Mesodermal cell (in vitro differentiated cells): ENCODE data around the gene SUPT3H.

Source experiments
- H3K27ac ChIP-seq: 2 replicates; pipeline ENCODE4 v1.7.0; 2013; ENCODE audit warnings: mild to moderate bottlenecking, low read depth, low read length, moderate library complexity; ENCODE audit not compliant: severe bottlenecking
- H3K36me3 ChIP-seq: 2 replicates; pipeline ENCODE4 v1.7.1; 2013; ENCODE audit warnings: mild to moderate bottlenecking, low read length, moderate library complexity; ENCODE audit not compliant: control insufficient read depth, insufficient read depth
- H3K4me1 ChIP-seq: one replicate; pipeline ENCODE4 v1.7.1; 2013; ENCODE audit warnings: mild to moderate bottlenecking, low read length; ENCODE audit not compliant: insufficient read depth, control insufficient read depth, poor library complexity, severe bottlenecking
- H3K4me3 ChIP-seq: 2 replicates; pipeline ENCODE4 v1.7.0; 2013; ENCODE audit warnings: low read length, control low read depth, mild to moderate bottlenecking; ENCODE audit not compliant: insufficient read depth, poor library complexity, severe bottlenecking; ENCODE audit errors: extremely low read depth
- H3K9me3 ChIP-seq: 2 replicates; pipeline ENCODE4 v1.7.1; 2013; ENCODE audit warnings: mild to moderate bottlenecking, low read length, moderate library complexity; ENCODE audit not compliant: control insufficient read depth
- WGBS, 2 experiments: methylation state at CpG; one replicate each; pipeline ENCODE4 v1.1.5; 2013; ENCODE audit warnings: missing lambda C conversion rate in 2 of 2; ENCODE audit not compliant: insufficient coverage in 2 of 2; 5-methylcytosine and 5-hydroxymethylcytosine counted together

Gene SUPT3H

GRCh38 chr6:45201484-45201883, 176.2 kb downstream of the SUPT3H start:
- Histone ChIP-seq H3K27ac (no peak overlapping the region), H3K4me3 (no peak overlapping the region), H3K4me1 (no peaks in the 10 kb centered on the region), H3K36me3 (no peaks in the 10 kb centered on the region), H3K9me3 (no peaks in the 10 kb centered on the region)
- WGBS, 2 experiments: 100% methylated on average over 1 of the region's 2 CpGs; no CpG with 5 or more reads in 1 of the 2 experiments

- Histone ChIP-seq H3K4me3 (no peak overlapping the region), H3K4me1 (no peaks in the 10 kb centered on the region), H3K9me3 (no peaks in the 10 kb centered on the region), H3K27ac (no peak overlapping the region), H3K36me3 (no peaks in the 10 kb centered on the region)
Measured at GRCh38 chr6:45200510-45200909, 177.2 kb downstream of the SUPT3H start.

- Histone ChIP-seq H3K36me3 (no peaks in the 10 kb centered on the region), H3K4me1 (no peaks in the 10 kb centered on the region), H3K4me3 (no peak overlapping the region), H3K9me3 (no peaks in the 10 kb centered on the region), H3K27ac (no peak overlapping the region)
Measured at GRCh38 chr6:45199554-45199953, 178.2 kb downstream of the SUPT3H start.

GRCh38 chr6:45196121-45196520, 181.6 kb downstream of the SUPT3H start:
- H3K36me3 ChIP-seq: no peaks in the 10 kb centered on the region
- no peak overlapping the region for H3K4me3 ChIP-seq
- no peaks in the 10 kb centered on the region for H3K4me1 ChIP-seq
- H3K27ac ChIP-seq: no peak overlapping the region
- 100% methylated on average over 1 of the region's 3 CpGs; no CpG with 5 or more reads in 1 of the 2 experiments for WGBS, 2 experiments
- no peaks in the 10 kb centered on the region for H3K9me3 ChIP-seq

- WGBS, 2 experiments: 71% methylated on average over 1 of the region's 1 CpG; no CpG with 5 or more reads in 1 of the 2 experiments
- no peaks in the 10 kb centered on the region for H3K36me3 ChIP-seq
- no peak overlapping the region for H3K27ac ChIP-seq
- H3K9me3 ChIP-seq: no peaks in the 10 kb centered on the region
- no peak overlapping the region for H3K4me3 ChIP-seq
- H3K4me1 ChIP-seq: no peaks in the 10 kb centered on the region
Measured at GRCh38 chr6:45195137-45195536, 182.6 kb downstream of the SUPT3H start.

GRCh38 chr6:45192556-45192955, 185.2 kb downstream of the SUPT3H start:
- Histone ChIP-seq H3K36me3 (no peaks in the 10 kb centered on the region), H3K4me1 (peaks cover 3% of the 10 kb centered on the region), H3K9me3 (no peaks in the 10 kb centered on the region), H3K27ac (no peak overlapping the region), H3K4me3 (no peak overlapping the region)
- WGBS, 2 experiments: 71% methylated on average over 1 of the region's 2 CpGs; no CpG with 5 or more reads in 1 of the 2 experiments

- Histone ChIP-seq H3K27ac (no peak overlapping the region), H3K4me3 (no peak overlapping the region), H3K9me3 (no peaks in the 10 kb centered on the region), H3K4me1 (peaks cover 3% of the 10 kb centered on the region), H3K36me3 (no peaks in the 10 kb centered on the region)
- no CpG with 5 or more reads among the region's 4 CpGs for WGBS, 2 experiments
Measured at GRCh38 chr6:45191414-45191813, 186.3 kb downstream of the SUPT3H start.

GRCh38 chr6:45187836-45188235, 189.9 kb downstream of the SUPT3H start:
- WGBS, 2 experiments: 83% methylated on average over 1 of the region's 2 CpGs; no CpG with 5 or more reads in 1 of the 2 experiments
- peaks cover 7% of the 10 kb centered on the region for H3K4me1 ChIP-seq

GRCh38 chr6:45185403-45186251, 192.1 kb downstream of the SUPT3H start:
- H3K4me3 ChIP-seq: no peak overlapping the region
- WGBS, 2 experiments: 89 to 100% methylated on average over 1 of the region's 2 CpGs
- no peaks in the 10 kb centered on the region for H3K36me3 ChIP-seq

More at GRCh38 chr6:45187836-45188235, 189.9 kb downstream of the SUPT3H start:
- no peaks in the 10 kb centered on the region for H3K36me3 ChIP-seq
- H3K9me3 ChIP-seq: no peaks in the 10 kb centered on the region
- H3K4me3 ChIP-seq: no peak overlapping the region
- no peak overlapping the region for H3K27ac ChIP-seq

GRCh38 chr6:45184937-45185336, 192.8 kb downstream of the SUPT3H start:
- H3K9me3 ChIP-seq: no peaks in the 10 kb centered on the region
- WGBS, 2 experiments: 78 to 90% methylated on average over 2 to 3 of the region's 4 CpGs
- peaks cover 7% of the 10 kb centered on the region for H3K4me1 ChIP-seq
- no peak overlapping the region for H3K4me3 ChIP-seq
- H3K36me3 ChIP-seq: no peaks in the 10 kb centered on the region
- no peak overlapping the region for H3K27ac ChIP-seq

More at GRCh38 chr6:45185403-45186251, 192.1 kb downstream of the SUPT3H start:
- H3K9me3 ChIP-seq: no peaks in the 10 kb centered on the region
- H3K4me1 ChIP-seq: peaks cover 7% of the 10 kb centered on the region
- no peak overlapping the region for H3K27ac ChIP-seq

- H3K36me3 ChIP-seq: no peaks in the 10 kb centered on the region
- H3K27ac ChIP-seq: no peak overlapping the region
- H3K4me3 ChIP-seq: no peak overlapping the region
- no peaks in the 10 kb centered on the region for H3K9me3 ChIP-seq
- no CpG with 5 or more reads among the region's 4 CpGs for WGBS, 2 experiments
- H3K4me1 ChIP-seq: peaks cover 7% of the 10 kb centered on the region
Measured at GRCh38 chr6:45184040-45184439, 193.7 kb downstream of the SUPT3H start.
